BJ (cell line): ENCODE measurements around the gene HRK. TPM values are rescaled to one million over a fixed set of nuclear protein-coding genes. Genes with fewer than 3 reads are reported as not detected.

Experiments used
- CTCF ChIA-PET: fragments of 350-600 bp; formaldehyde crosslinking; extraction: SDS; loops from one replicate; lab custom pipeline; 2021; ENCODE audit warnings: antibody characterized with exemption, inconsistent platforms; lab: Yijun Ruan, JAX
- POLR2A ChIA-PET: fragments of 300-600 bp; sonication (Branson Sonifier 250); formaldehyde crosslinking; extraction: SDS; loops from one replicate; lab custom pipeline; 2021; ENCODE audit warnings: antibody characterized with exemption; lab: Charles Lee
- DNase-seq: peaks from one replicate; pipeline ENCODE4 v3.0.0-alpha.2; 2011; ENCODE audit warnings: low read depth
- H3K27me3 ChIP-seq: 2 replicates; pipeline ENCODE4 v1.6.0; 2011; ENCODE audit warnings: low read length; ENCODE audit not compliant: control insufficient read depth, insufficient read depth
- H3K36me3 ChIP-seq: 2 replicates; pipeline ENCODE4 v1.5.1; 2011; ENCODE audit warnings: low read length; ENCODE audit not compliant: control insufficient read depth, insufficient read depth
- H3K4me3 ChIP-seq: 2 replicates; pipeline ENCODE4 v1.5.1; 2011; ENCODE audit warnings: low read depth, mild to moderate bottlenecking, control low read depth, low read length
- CTCF ChIP-seq: IDR thresholded peaks from 2 replicates; pipeline ENCODE4 v1.5.1; 2011; ENCODE audit warnings: low read depth, mild to moderate bottlenecking, control low read depth, inconsistent platforms, low read length, moderate library complexity; ENCODE audit not compliant: insufficient read depth
- polyA plus RNA-seq: library from polyadenylated mRNA; depleted of rRNA; stranded (reverse); fragments of >200 nt; gene quantifications from 2 replicates; pipeline ENCODE4 v1.2.3, GENCODE V29; 2011

Gene HRK
- polyA plus RNA-seq, 1 experiment, result not detected

GRCh38 chr12:116919706-116920485, 38.7 kb upstream of the HRK start:
- DNase-seq, result no peak
- Histone ChIP-seq H3K36me3 (no peaks in the 10 kb centered on the region), H3K4me3 (no peak overlapping the region), H3K27me3 (no peaks in the 10 kb centered on the region)
- TF ChIP-seq CTCF, result no peak
- ChIA-PET CTCF (interaction anchor here (1.2 to 1.3 kb wide), 2 partner anchors 10 to 18 kb away, joined by 4 read pairs; no protein-coding TSS in a partner anchor), POLR2A (interaction anchor here (0.6 kb wide), 1 partner anchor 30 kb away, joined by 3 read pairs; no protein-coding TSS in a partner anchor)

- TF ChIP-seq CTCF, result no peak
- no peak overlapping the region for H3K4me3 ChIP-seq
- ChIA-PET POLR2A (no interaction called here), CTCF (interaction anchor here (1.2 to 1.3 kb wide), 2 partner anchors 10 to 19 kb away, joined by 4 read pairs; no protein-coding TSS in a partner anchor)
- DNase-seq, result no peak
- H3K36me3 ChIP-seq, result no peaks in the 10 kb centered on the region
- H3K27me3 ChIP-seq, result no peaks in the 10 kb centered on the region
Measured at GRCh38 chr12:116919247-116919661, 38.0 kb upstream of the HRK start.

- Histone ChIP-seq H3K4me3 (no peak overlapping the region), H3K27me3 (no peaks in the 10 kb centered on the region), H3K36me3 (no peaks in the 10 kb centered on the region)
- ChIA-PET CTCF (no interaction called here), POLR2A (no interaction called here)
- no peak for TF ChIP-seq CTCF
- no peak for DNase-seq
Measured at GRCh38 chr12:116918464-116918863, 37.2 kb upstream of the HRK start.

- no peaks in the 10 kb centered on the region for H3K27me3 ChIP-seq
- ChIA-PET POLR2A (no interaction called here), CTCF (no interaction called here)
- no peaks in the 10 kb centered on the region for H3K36me3 ChIP-seq
- no peak for TF ChIP-seq CTCF
- no peak overlapping the region for H3K4me3 ChIP-seq
- DNase-seq, result no peak
Measured at GRCh38 chr12:116916714-116917114, 35.5 kb upstream of the HRK start.

- TF ChIP-seq CTCF, result no peak
- no peak for DNase-seq
- POLR2A ChIA-PET, result no interaction called here
- Histone ChIP-seq H3K4me3 (no peak overlapping the region), H3K27me3 (no peaks in the 10 kb centered on the region), H3K36me3 (no peaks in the 10 kb centered on the region)
- CTCF ChIA-PET, result no interaction called here
Measured at GRCh38 chr12:116916122-116916521, 34.9 kb upstream of the HRK start.
